Measurements from ENCODE around the gene MAPKAPK3. TPM values are rescaled to one million over a fixed set of nuclear protein-coding genes. Genes with fewer than 3 reads are reported as not detected.

Gene MAPKAPK3
- total RNA-seq, 4 donors from 2014 or later: 20.8 to 31.3 (median 27.2) TPM

DNA sequence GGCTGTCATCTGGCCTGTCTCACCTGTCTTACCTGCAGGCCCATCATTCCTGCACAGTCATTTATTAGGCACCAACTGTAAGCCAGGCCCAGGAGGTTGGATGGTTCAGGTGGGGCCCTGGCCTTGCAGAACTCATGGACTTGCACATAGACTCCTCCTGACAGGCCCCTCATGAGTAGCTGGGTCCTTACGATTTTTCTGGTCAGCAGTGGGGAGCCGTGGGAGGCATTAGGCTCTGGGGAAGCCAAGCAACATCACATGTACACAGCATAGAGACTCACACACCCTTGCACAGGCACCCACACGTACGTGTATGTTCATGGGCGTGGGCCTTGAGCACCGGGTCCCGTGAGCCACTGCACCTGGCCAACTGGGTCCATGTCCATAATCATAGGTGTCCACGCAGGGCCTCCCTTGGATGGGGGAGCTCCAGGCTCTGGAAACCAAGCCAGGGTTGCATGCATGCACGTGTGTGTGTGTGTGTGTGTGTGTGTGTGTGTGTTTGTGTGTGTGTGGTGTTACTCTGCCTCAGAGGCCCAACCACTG, 25.7 kb upstream of the MAPKAPK3 start:
- Histone ChIP-seq H3K4me3 (no peak overlapping the region), H3K27me3 (no peaks in the 10 kb centered on the region), H3K9me3 (no peaks in the 10 kb centered on the region), H3K36me3 (no peaks in the 10 kb centered on the region), H3K4me1 (peaks cover 25 to 36% (median 31%) of the 10 kb centered on the region in 4 donors), H3K27ac (replicated peaks in 1 of 4) (peak overlapping the region in 2 of 4 donors; percentile 24 to 49)
- 68% methylated on average over 8 of the region's 9 CpGs for WGBS
- TF ChIP-seq POLR2A (IDR thresholded peaks at IDR 0.05; ENCODE audit: low read depth): no peak
- TF ChIP-seq EP300 (IDR thresholded peaks at IDR 0.05): no peak
- no peak for TF ChIP-seq POLR2AphosphoS5 (IDR thresholded peaks at IDR 0.05)
- no peak for TF ChIP-seq CTCF (IDR thresholded peaks at IDR 0.05)
- DNase-seq (ENCODE audit: extremely low spot score): no peak
- intact Hi-C loops (cut with DNase I): no loop called here

DNA sequence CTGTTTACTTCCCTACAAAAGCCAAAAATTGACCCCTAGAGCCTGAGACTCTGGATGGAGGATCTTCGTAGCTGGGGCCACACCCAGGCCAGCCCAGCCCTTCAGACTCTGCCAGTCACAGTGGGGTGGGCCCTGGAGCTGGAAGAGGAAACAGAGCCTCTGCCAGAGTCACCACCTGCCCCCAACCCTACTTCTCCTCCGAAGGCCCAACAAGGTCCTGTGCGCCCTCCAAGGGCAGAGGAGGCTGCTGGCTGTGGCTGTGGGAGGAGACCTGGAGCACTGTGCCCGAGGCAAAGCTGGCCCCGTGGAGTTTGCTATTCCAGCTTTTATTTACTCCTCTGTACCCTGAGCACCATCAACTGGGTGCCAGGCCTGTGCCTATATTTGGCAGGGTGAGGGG, 24.4 kb upstream of the MAPKAPK3 start:
- TF ChIP-seq POLR2A (IDR thresholded peaks at IDR 0.05; ENCODE audit: low read depth) (no peak), POLR2AphosphoS5 (IDR thresholded peaks at IDR 0.05) (no peak), EP300 (IDR thresholded peaks at IDR 0.05) (no peak), CTCF (IDR thresholded peaks at IDR 0.05) (no peak)
- intact Hi-C loops (cut with DNase I): no loop called here
- no peak for DNase-seq (ENCODE audit: extremely low spot score)

GRCh38 chr3:50594253-50594785, 22.6 kb upstream of the MAPKAPK3 start:
- Histone ChIP-seq H3K4me1 (peaks cover 20 to 33% (median 31%) of the 10 kb centered on the region in 4 donors), H3K4me3 (no peak overlapping the region), H3K27me3 (no peaks in the 10 kb centered on the region), H3K27ac (replicated peaks in 1 of 4) (no peak overlapping the region), H3K36me3 (no peaks in the 10 kb centered on the region), H3K9me3 (no peaks in the 10 kb centered on the region)
- WGBS: 47% methylated on average over 2 of the region's 2 CpGs
- TF ChIP-seq CTCF (IDR thresholded peaks at IDR 0.05): no peak
- TF ChIP-seq EP300 (IDR thresholded peaks at IDR 0.05): no peak
- TF ChIP-seq POLR2AphosphoS5 (IDR thresholded peaks at IDR 0.05): no peak
- TF ChIP-seq POLR2A (IDR thresholded peaks at IDR 0.05; ENCODE audit: low read depth): no peak
- intact Hi-C loops (cut with DNase I): no loop called here
- DNase-seq (ENCODE audit: extremely low spot score): no peak

More for the DNA sequence above, 24.4 kb upstream of the MAPKAPK3 start:
- H3K27me3 ChIP-seq: no peaks in the 10 kb centered on the region
- peaks cover 20 to 36% (median 31%) of the 10 kb centered on the region in 4 donors for H3K4me1 ChIP-seq
- H3K9me3 ChIP-seq: no peaks in the 10 kb centered on the region
- WGBS: 48% methylated on average over 5 of the region's 5 CpGs
- no peaks in the 10 kb centered on the region for H3K36me3 ChIP-seq
- no peak overlapping the region for H3K4me3 ChIP-seq
- no peak overlapping the region for H3K27ac ChIP-seq (replicated peaks in 1 of 4)

GRCh38 chr3:50599115-50599715, 17.7 kb upstream of the MAPKAPK3 start:
- no peaks in the 10 kb centered on the region for H3K9me3 ChIP-seq
- no peak for TF ChIP-seq POLR2A (IDR thresholded peaks at IDR 0.05; ENCODE audit: low read depth)
- TF ChIP-seq CTCF (IDR thresholded peaks at IDR 0.05): no peak
- no peak for TF ChIP-seq POLR2AphosphoS5 (IDR thresholded peaks at IDR 0.05)
- TF ChIP-seq EP300 (IDR thresholded peaks at IDR 0.05): no peak
- no peak for DNase-seq (ENCODE audit: extremely low spot score)
- H3K4me1 ChIP-seq: peaks cover 41 to 55% (median 48%) of the 10 kb centered on the region in 4 donors
- H3K4me3 ChIP-seq: no peak overlapping the region
- peaks cover 0 to 10% (median 2%) of the 10 kb centered on the region in 4 donors for H3K36me3 ChIP-seq
- WGBS: 89% methylated on average over 5 of the region's 6 CpGs
- intact Hi-C loops (cut with DNase I): no loop called here
- H3K27ac ChIP-seq (replicated peaks in 1 of 4): peak overlapping the region; percentile 29 to 99 (median 90)
- H3K27me3 ChIP-seq: no peaks in the 10 kb centered on the region

Measured in esophagus muscularis mucosa (tissue), 4 donors.